GM21423 (cell line): ENCODE results near the gene CCR5AS.
"Not testable (repeated sequence)": the region's sequence is repeated elsewhere in the genome, so short reads cannot be mapped to it uniquely, and the experiment has no call there.

Source experiments
- ATAC-seq: cut with Tn5 transposase; IDR thresholded peaks from one replicate; pipeline ENCODE4 v1.9.1; 2021; ENCODE audit warnings: mild to moderate bottlenecking, moderate library complexity; ENCODE audit not compliant: unreplicated experiment

Gene CCR5AS

DNA sequence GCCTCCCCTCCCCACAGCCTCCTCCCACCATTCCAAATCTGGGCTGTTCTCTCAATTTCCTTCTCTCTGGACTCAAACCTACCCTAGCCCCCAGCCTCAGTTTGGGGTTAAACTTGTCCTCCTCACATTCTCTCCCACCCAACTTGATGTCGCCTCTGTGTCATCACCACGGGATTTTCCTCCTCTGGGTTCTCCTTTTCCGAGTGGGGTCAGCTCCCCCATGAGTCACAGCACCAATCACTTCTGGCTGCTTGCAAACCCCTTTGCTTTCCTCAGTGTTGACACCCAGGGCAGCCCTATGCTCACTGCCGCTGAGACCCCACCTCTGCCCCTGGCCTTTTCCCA lies 451 bp downstream of the CCR5AS start:
- ATAC-seq: no peak

DNA sequence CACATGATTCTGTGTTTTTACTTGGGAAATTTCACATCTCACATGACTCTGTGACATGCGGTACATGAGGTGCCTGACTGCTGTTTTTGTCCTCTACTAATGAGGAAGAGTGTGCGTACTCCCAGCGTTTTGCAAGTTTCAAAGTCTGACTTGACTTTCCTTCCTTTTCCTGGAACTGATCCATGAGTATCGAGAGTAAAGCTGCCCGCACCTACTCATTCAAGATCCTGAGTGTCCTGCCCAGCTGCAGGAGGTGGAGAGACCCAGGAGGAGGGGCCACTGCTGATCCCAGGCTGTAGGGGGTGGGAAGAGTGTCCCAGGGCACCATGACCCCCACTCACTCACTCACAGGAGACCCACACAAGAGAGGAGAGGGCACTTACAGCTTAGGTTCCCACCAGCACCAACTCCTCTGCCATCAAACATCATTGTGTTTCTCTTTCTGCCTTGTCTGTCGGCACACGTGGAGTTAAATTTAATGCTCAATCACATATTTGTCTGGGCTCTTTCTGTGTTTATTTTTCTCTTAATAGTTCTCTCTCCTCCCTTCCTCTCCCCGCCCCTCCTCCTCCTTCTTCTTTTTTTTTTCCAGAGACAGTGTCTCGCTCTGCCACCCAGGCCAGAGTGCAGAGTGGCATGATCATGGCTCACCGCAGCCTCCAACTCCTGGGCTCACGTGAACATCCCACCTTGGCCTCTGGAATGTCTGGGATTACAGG lies 1.4 kb downstream of the CCR5AS start:
- no peak for ATAC-seq

DNA sequence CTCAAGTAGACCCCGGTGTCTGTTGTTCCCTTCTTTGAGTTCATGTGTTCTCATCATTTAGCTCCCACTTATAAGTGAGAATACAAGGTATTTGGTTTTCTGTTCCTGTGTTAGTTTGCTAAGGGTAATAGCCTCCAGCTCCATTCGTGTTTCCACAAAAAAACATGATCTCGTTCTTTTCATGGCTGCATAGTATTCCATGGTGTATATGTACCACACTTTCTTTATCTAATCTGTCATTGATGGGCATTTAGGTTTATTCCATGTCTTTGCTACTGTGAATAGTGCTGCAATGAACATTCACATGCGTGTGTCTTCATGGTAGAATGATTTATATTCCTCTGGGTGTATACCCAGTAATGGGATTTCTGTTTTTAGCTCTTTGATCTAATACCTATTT lies 4.0 kb downstream of the CCR5AS start:
- not testable (repeated sequence) for ATAC-seq

DNA sequence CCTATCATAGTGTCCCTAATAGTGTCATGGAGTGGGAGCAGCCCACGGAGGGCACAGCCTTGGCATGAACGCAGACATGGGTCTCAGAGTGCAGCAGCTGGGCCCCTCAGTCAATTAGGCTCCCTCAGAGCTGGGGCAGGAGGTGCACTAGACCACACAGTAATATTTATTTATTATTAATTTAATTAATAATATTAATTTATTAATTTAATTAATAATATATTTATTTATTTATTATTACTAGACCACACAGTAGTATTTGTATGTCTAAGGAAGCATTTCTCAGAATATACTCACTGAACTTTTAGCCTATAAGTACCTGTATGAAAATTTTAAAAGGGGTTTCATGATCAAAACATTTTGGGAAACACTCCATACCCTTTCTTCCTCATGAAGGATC lies 5.3 kb downstream of the CCR5AS start:
- ATAC-seq: no peak

DNA sequence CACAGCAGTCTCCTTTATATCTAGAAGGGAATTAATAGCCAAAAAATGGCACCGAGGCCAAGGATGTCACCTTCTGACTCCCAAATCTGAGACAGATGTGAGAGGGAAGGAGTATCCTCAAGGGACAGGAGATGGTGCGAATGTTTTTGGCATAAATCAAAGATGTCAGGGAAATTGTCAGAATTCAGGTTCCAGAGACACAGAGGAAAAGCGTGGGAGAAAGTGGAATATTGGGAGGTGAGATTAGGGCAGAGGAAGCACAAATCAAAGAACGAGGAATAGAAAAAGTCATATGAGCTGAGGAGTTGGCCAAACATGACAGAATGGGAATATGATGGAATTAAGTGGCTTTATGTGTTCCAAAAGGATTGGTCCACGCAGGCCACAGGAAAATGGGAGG lies 6.0 kb downstream of the CCR5AS start:
- ATAC-seq: no peak

DNA sequence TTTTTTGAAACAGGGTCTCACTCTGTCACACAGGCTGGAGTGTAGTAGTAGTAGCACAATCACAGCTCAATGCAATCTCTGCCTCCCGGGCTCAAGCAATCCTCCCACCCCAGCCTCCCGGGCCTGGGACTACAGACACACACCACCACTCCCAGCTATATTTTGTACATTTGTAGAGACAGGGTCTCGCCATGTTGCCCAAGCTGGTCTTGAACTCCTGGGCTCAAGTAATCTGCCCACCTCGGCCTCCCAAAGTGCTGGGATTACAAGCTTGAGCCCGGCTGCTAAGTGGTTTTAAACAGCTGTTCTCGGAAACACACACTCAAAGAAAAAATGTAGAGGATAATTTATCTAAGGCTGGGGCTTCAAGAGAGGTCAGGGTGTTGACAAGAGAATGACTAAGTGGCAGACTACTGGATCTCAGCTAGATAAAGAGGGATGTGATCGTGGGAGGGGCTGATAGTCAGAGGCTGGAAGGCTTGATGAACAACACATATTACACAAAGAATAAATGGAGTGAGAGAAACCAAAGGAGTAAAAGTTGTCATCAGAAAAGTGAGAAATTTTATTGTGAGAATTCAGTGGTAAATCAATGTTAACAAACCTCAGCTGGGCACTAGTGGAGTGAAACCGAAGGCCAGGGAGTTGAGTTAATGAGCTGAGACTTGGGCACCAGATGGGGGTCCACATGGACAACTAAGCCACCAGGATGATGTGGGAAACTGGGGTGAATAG lies 6.7 kb downstream of the CCR5AS start:
- no peak for ATAC-seq

DNA sequence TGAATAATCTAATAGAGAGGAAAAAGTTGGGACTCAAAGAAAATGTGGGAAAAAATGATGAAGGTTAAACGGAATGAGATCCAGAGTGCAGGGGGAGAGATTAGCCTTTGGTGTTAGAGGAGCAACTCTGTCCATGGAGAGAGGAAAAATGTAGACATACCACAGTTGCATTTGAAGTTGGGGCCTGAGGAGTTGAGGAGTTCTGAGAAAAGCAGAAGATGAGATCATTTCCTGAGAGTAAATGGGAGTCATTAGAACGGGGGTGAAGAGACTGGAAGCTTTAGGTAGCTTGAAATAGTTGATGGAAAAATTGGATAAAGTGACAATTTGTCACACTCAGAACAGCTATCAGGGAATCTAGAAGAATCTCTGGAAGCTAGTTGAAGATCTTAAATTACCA lies 7.3 kb downstream of the CCR5AS start:
- ATAC-seq: no peak

DNA sequence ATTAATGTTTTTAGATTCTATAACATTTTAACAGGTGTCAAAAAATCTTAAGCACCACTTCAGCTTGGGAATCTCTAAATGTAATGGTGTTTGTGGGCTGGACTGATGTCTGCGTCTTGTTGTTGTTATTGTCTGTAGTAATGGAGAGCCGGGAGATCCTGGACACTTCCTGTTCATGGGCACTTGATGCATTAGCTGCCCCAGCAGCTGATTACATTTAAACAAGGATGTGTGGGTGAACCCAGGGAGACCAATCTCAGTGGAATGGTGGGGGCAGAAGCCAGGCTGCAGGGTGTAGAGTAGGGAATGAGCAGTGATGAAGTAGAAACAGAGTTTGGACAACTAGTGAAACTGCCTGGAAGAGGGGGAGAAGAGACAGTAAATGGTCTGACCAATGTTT lies 7.8 kb downstream of the CCR5AS start:
- no peak for ATAC-seq

DNA sequence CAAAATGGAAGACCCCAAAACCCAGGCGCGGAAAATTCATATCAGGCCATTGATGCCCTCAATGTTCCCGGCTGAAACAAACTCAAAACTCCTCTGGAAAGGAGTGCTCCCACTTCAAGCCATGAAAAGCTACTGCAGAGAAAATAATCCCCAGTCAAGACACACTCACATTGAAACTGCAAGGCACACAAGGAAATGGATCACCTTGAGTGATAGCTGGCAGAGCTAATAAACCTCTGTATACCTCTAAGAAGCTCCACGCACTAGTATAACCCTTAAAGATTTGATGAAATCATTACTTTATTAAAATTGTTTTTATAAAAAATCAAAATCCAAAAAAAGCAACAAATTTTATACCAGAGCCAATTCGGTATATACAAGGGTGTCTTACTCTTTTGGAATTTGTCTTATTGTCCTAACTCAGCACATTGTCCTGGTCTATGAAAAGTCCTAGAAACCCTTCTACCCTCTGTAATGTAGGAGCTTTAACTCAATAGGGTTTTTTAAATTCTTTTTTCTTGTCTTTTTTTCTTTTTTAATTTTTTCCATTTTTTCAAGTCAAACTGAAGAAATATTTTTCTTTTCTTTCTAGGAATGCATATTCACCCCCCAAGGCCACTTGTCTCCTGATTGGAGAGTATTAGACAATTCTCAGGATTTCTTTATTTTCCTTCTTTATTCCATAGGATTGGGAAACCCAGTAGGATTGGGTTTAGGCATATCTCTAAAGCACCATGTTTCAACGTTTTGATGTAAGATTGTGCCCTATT lies 8.5 kb downstream of the CCR5AS start:
- no peak for ATAC-seq

DNA sequence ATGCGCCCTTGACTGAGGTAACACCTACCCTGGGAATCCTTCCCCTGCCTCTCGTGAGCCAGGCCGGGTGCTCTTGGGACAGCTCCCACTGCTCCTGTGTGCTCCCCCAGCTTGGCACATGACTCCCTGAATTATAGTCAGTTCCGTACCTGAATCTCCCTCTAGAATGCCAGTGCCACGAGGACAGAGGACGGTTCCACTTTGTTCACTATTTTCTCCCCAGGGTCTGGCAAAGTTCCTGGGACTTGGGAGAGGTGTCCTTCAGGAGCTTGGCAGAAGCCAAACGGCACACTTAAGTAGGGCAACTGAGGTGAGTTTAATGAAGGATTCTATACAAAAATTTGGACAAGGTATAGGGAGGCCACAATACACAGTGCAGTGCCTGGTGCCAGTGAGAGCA lies 9.8 kb downstream of the CCR5AS start:
- ATAC-seq: no peak

DNA sequence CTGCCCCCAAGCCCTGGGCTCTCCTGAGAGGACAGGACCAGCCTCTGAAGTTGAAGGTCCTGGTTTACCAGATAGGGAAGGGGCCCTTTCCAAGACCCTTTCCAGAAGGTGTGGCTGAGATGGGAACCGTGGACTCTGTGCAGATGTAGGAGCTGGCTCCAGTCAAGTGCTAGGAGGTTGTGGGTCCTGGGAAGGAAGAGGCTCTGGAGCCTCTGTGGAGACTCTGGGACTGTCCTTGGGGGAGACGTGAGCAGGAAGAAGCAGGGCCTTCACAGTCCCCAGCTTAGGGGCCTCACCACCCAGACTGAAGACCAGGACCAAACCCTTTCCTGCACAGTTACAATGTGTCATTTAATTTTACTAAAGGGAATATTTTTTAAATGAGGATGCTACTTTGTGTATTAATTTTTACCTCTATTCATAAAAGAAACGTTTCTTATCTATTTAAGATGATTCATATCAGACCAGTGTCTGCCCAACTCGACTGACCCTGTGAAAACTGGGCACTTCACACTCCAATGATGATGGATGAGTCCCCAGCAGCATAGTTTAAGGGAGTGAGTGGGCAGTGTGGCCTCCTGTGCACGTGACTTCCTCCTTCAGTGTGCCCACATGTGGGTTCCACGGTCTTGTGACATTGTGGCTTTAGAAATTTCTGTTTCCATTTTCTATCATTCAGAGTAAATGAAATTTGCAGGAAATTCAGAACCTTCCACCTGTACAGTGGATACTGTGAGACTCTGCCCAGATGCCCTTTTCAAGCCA lies 10.9 kb downstream of the CCR5AS start:
- ATAC-seq: no peak

DNA sequence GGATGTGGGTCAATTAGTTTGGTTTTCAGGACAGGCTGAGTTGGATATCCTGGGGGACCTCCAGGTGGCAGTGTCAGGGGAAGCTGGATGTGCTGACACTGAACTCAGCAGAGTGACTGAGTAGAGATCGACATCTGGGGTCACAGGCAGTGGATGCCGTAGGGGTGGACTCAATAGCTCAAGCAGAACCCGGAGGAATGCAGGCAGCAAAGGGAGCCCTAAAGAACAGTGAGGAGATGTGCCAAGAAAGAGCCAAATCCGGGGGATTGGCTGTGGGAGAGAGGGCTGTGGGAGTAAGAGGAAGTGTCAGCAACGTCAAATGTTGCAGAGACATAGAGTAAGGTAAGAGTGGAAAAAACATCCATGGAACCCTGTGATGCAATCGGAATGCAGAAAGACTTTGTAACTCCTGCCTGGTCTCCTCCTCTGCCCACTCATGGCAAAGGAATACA lies 11.6 kb downstream of the CCR5AS start:
- no peak for ATAC-seq

DNA sequence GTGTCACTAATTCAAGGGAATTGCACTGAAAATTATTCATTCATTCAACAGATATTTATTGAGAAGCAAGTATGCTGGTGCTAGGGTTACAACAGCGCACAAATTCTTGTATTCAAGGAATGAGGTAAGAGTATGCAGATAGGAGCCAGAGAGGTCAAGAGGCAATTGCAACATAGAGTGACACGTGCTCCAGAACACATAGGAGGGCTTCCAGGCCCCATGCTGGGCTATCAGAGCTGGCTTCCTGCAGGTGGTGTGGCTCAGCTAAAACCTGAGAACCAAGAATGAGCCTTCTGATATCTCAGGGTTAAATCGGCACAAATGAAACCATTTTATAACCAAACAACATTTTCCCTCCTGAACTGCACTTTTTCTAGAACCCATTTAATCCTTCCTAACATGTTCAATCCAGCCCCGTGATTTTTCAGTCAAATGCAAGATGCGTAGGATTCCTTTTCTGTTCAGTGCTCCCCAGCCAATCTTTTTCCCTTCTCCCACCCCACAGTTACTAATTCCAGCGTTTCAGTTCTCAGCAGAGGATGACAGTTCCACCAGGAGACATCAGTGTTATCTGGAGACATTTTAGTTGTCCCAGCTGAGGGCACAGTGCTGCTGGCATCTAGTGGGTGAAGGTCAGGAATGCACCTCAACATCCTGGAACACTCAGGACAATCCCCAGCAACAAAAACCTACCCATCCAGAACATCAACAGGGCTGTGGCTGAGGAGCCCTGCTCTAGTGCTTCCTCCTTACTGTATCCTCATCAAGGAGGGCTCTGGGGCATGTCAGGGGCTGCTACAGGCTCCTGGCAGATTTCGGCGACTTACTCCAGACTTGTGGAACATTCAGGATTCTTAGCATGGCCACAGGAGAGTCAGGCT lies 13.1 kb downstream of the CCR5AS start:
- no peak for ATAC-seq

DNA sequence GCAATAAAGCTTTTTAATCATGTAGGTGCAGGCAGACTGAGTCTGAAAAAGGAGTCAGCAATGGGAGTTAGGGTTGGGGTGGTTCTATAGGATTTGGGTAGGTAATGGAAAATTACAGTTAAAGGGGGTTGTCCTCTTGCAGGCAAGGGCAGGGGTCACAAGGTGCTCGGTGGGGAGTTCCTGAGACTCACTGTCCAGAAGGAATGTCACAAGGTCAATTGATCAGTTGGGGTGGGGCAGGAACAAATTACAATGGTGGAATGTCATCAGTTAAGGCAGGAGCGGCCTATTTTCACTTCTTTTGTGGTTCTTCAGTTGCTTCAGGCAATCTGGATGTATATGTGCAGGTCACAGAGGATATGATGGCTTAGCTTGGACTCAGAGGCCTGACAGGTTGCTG lies 13.9 kb downstream of the CCR5AS start:
- no peak for ATAC-seq

DNA sequence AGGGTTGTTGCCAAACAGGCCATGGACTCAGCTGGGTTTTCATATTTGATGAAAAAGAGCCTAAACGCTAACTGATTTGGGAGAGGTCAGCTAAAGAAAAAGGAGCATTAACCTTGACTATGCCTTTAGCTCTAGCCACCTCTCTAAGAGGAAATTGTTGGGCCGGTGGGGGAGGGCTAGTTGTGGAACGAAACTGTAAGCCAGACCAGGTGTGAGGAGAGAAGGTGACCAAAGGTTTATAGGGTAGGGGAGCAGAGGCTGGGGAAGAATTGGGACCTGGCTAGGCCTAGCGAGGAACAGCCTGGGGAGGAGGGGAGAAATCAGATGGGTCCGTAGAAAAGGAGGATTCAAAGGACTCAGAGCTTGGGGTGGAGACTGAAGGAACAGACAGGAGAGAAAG lies 15.3 kb downstream of the CCR5AS start:
- not testable (repeated sequence) for ATAC-seq

DNA sequence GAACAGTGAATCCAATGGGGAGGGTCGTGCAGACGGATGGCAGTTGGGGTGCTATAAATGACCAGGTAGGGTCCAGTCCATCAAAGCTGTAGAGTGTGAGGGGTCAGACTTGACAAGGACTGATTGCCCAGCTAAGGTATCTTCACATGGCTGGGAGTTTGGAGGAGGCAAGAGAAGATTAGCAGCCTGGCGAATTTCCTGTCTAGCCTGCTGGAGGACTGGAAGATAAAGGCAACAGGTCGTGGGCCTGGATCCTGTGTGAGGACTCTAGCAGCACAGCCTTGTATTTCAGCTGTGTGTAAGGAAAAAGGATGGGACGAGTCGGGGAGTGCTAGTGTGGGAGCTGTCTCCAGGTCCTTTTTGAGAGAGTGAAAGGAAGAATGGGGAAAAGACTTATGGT lies 17.6 kb downstream of the CCR5AS start:
- ATAC-seq: no peak

DNA sequence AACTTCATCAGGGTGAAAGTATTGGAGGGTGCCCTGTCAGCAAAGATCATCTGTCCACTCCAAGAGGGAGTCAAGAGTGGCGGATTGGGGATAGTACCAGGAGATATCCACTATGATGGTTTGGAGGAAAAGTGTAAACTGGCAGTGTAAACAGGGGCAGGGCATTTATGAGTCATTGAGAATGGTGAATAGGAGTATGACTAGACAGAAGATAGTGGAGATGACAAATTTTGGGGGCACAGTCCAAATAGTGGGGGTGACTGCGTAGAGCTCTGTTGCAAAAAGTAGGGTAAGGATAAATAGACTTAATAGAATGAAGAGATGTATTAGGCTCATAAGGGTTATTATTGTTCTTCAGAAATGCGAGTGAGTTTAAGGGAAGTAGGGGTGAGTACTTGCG lies 18.0 kb downstream of the CCR5AS start:
- ATAC-seq: not testable (repeated sequence)

DNA sequence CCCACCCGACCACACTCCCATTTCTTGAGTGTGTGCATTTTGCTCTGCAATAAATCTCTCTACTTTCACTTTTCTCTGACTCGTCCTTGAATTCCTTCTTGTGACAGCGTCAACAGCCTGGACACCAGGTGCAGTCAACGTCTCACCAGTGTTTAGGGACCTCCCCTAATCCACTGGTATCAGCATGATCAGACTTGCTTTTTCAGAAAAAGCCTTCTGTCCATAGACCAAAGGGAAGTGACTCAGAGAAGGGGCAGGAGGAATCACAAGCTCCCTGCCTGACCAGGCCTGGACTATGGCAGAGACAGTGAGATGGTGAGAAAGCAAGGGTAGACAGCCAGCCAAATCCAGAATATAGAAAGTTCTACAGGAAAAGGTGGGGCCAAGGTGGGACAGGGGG lies 20.7 kb downstream of the CCR5AS start:
- ATAC-seq: no peak

DNA sequence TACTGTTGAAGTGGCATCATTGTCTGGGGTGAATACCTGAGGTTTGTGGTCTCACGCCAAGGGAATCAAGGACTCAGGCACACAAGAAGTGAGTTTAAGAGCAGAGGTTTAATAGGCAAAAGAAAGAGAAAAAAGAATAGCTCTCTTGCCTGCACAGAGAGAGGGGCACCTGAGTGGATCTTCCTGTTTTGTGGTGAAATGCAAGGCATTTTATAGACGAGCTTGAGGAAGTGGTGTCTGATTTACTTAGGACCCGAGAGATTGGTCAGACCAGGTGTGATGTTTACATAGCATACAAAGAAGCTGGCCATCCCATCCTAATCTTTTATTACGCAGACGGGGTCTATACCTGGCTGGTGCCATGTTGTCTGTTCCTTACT lies 22.9 kb downstream of the CCR5AS start:
- no peak for ATAC-seq

DNA sequence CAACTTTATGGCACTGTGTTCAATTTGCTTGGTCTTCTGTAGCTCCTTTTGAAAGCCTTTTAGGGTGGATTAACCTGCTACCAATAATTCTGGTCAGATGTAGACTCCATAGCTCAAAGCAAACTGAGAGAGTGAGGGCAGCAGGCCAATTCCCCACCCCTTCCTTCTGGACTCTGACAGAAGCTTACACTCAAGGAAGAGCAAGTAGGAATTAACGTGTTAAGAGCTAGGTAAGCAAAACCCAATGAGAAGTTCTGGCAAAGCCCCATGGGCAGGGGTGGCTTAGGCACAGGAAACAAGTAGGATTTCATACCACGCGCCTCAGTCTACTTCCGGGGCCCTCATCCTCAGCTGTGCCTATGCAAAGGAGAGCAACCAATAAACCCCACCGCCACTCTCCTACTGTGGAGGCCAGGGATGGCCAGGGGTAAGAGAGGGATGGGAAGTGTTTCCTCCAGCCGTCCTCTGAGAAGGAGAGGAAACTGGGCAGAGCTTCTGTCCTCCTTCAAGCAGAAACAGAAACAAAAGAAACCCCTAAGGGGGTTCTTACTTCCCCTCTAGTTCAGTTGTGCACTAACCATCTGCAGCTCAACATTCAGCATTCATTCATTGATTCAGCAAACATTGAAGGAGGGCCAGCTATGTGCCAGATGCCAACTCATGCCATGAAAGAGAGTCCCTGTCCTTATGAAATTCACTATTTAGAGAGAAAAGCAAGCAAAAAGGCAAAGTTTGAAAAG lies 23.5 kb downstream of the CCR5AS start:
- no peak for ATAC-seq
